AG04450 (cell line): ENCODE results near the gene GPR61. TPM values are rescaled to one million over a fixed set of nuclear protein-coding genes. Genes with fewer than 3 reads are reported as not detected.

Experiments used
- CTCF ChIA-PET: fragments of 300-600, 350-600 bp; formaldehyde crosslinking; extraction: SDS; loops from one replicate; lab custom pipeline; 2022; ENCODE audit warnings: antibody characterized with exemption, inconsistent platforms; lab: Charles Lee
- POLR2A ChIA-PET: fragments of 350-600 bp; formaldehyde crosslinking; extraction: SDS; loops from one replicate; lab custom pipeline; 2021; ENCODE audit warnings: antibody characterized with exemption, inconsistent platforms; lab: Yijun Ruan, JAX
- DNase-seq: peaks from one replicate; pipeline ENCODE4 v3.0.0-alpha.2; 2011; ENCODE audit warnings: low read depth, low spot score
- H3K27ac ChIP-seq: one replicate; pipeline ENCODE4 v1.5.1; 2012; ENCODE audit warnings: low read depth, low read length, control low read depth
- H3K27me3 ChIP-seq: one replicate; pipeline ENCODE4 v1.6.0; 2012; ENCODE audit warnings: low read length; ENCODE audit not compliant: control insufficient read depth, insufficient read depth
- H3K4me3 ChIP-seq: 2 replicates; pipeline ENCODE4 v1.5.1; 2011; ENCODE audit warnings: mild to moderate bottlenecking, low read depth, low read length, control low read depth
- H3K9me3 ChIP-seq: 2 replicates; pipeline ENCODE4 v1.5.1; 2012; ENCODE audit warnings: low read length; ENCODE audit not compliant: control insufficient read depth, insufficient read depth
- CTCF ChIP-seq: IDR thresholded peaks from 2 replicates; pipeline ENCODE4 v1.5.1; 2011; ENCODE audit warnings: low read depth, low read length, control low read depth, inconsistent platforms
- polyA plus RNA-seq: library from polyadenylated mRNA; depleted of rRNA; stranded (reverse); fragments of >200 nt; gene quantifications from 2 replicates; pipeline ENCODE4 v1.2.3, GENCODE V29; 2011

GPR61 gene
- polyA plus RNA-seq, 1 experiment = not detected

- DNase-seq = no peak
- Histone ChIP-seq H3K27ac (no peak overlapping the region), H3K4me3 (no peak overlapping the region), H3K9me3 (no peaks in the 10 kb centered on the region), H3K27me3 (peaks cover 36% of the 10 kb centered on the region)
- TF ChIP-seq CTCF = no peak
- POLR2A ChIA-PET = no interaction called here
- CTCF ChIA-PET = interaction anchor here (0.6 to 1.9 kb wide), 6 partner anchors 11 to 127 kb away, joined by 3 to 14 read pairs (median 4); no protein-coding TSS in a partner anchor
These were observed 18.4 kb upstream of the GPR61 start for GRCh38 chr1:109521002-109521951.

- ChIA-PET CTCF (interaction anchor here (0.7 to 1.3 kb wide), 3 partner anchors 10 to 32 kb away, joined by 3 to 12 read pairs (median 4); no protein-coding TSS in a partner anchor), POLR2A (no interaction called here)
- no peak for DNase-seq
- TF ChIP-seq CTCF = no peak
- Histone ChIP-seq H3K27ac (no peak overlapping the region), H3K27me3 (peaks cover 35% of the 10 kb centered on the region), H3K4me3 (no peak overlapping the region), H3K9me3 (no peaks in the 10 kb centered on the region)
These were observed 17.6 kb upstream of the GPR61 start for GRCh38 chr1:109522026-109522425.

GRCh38 chr1:109523706-109524105 is 16.0 kb upstream of the GPR61 start:
- peaks cover 43% of the 10 kb centered on the region for H3K27me3 ChIP-seq
- H3K4me3 ChIP-seq = no peak overlapping the region
- TF ChIP-seq CTCF = no peak
- ChIA-PET CTCF (interaction anchor here (1.3 to 2.6 kb wide), 5 partner anchors 9 to 33 kb away, joined by 4 to 21 read pairs (median 12); partner anchors contain the start of gene CYB561D1), POLR2A (no interaction called here)
- H3K27ac ChIP-seq = no peak overlapping the region
- no peaks in the 10 kb centered on the region for H3K9me3 ChIP-seq
- no peak for DNase-seq

GRCh38 chr1:109527098-109527811 is 12.4 kb upstream of the GPR61 start:
- H3K27me3 ChIP-seq = peaks cover 28% of the 10 kb centered on the region
- DNase-seq = no peak
- no peak overlapping the region for H3K27ac ChIP-seq
- CTCF ChIA-PET = interaction anchor here (17.0 kb wide), 1 partner anchor 27 kb away, joined by 1351 read pairs; the partner anchor contains the start of genes AMIGO1, ATXN7L2 and CYB561D1
- H3K9me3 ChIP-seq = no peaks in the 10 kb centered on the region
- no peak overlapping the region for H3K4me3 ChIP-seq
- POLR2A ChIA-PET = no interaction called here
- no peak for TF ChIP-seq CTCF
